Measurements from ENCODE around the gene FNDC3B.
"Not testable (repeated sequence)": the region's sequence is repeated elsewhere in the genome, so short reads cannot be mapped to it uniquely, and the experiment has no call there.

The FNDC3B gene

DNA sequence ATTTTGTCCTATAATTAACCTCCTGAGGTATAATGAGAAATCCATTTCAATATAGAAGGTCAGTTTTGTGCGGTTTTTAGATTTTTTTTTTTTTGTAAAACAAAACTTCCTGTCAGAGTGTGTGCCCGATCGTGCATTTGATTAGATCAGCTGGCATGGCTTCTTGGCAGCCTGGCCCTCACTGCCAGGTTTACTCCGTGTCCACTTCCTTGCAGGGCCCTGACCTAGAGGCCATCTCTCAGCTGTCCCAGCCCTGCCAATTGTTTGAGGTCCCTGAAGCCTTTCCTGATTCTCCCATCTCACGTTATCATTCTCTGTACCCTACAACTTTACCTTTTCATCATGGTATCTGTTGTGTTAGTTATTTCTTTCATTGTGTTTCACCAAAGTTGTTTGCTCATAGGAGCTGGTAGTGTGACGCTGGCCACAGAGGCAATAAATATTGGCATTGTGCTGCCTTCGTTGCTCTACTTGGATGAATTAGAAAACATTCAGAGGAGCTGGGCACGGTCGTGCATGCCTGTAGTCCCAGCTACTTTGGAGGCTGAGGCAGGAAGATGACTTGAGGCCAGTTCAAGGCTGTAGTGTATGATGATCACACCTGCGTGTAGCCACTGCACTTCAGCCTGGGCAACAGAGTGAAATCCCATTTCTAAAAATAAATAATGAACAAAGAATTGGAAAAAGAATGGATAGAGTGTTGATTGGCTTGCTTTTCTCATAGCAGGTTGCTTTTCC, 206.9 kb downstream of the FNDC3B start:
- DNase-seq = no peak

DNA sequence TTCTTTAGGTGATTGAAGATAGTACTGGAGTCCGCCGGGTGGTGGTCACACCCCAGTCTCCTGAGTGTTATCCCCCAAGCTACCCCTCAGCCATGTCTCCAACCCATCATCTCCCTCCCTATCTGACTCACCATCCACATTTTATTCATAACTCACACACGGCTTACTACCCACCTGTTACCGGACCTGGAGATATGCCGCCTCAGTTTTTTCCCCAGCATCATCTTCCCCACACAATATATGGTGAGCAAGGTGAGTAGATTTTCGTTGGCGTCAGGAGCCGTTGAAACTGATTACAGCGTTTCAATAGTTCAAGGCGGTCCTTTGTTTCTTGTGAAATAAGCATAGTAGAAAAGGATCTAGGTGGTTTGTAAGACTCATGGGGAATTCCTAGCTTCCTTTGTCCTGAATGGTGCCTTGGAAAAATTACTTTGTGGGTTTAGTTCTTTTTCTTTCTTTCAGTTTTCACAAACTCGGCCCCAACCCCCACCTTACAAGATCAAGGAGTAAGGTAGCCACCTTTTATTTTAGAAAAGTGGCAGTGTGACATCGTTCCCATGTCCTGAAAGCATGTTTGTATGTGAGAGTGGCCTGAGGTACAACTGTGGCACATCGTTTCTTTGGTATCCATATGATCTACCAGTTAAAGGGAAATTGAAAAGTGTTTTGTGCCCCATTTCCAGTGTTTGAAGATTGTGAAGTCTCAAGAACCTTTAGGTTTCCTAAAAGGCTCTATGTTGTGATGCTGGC, 208.3 kb downstream of the FNDC3B start:
- DNase-seq = no peak

DNA sequence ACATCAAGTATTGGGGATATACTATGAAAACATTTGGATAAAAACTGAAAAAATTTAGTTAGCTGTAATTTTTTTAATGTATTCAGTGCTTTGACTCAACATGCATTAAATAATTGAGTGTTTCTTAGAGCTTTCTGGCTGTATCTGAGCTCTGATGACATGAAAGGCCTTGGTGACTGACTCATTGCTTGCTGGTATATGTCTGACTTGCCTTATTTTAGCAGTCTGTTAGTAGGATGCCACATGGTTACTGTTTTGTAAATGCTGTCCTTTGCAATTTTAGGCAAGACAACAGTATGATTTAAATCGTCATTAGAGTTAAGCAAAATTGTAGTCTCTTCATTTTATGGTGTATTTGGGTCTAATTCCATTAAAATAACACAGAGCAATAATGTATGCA, 209.7 kb downstream of the FNDC3B start:
- DNase-seq = no peak

DNA sequence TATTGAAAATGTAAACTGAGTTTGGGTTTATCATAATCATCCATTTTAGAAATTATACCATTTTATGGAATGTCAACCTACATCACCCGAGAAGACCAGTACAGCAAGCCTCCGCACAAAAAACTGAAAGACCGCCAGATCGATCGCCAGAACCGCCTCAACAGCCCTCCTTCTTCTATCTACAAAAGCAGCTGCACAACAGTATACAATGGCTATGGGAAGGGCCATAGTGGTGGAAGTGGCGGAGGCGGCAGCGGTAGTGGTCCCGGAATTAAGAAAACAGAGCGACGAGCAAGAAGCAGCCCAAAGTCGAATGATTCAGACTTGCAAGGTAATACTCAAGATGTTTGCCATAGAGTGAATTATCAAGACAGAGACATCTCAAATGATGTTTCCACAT, 211.8 kb downstream of the FNDC3B start:
- DNase-seq = no peak

DNA sequence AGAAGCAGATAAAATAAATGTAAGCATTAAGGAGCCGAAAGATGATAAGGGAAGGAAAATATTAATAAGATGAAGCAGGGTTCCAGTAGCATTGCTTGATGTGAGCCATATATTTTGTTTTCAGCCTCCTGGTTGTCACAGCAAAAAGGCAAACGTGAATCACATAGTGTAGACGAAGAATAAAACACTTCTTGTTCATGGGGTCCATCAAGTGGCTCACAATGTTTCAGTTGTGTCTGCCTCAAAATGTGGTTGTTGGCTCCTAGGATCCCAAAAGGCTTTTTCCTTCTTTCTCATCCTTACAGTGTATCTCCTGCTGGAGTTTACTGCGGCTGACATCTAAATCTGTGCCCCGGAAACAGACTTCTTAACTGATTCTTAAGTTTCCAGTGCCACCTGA, 213.8 kb downstream of the FNDC3B start:
- no peak for DNase-seq

DNA sequence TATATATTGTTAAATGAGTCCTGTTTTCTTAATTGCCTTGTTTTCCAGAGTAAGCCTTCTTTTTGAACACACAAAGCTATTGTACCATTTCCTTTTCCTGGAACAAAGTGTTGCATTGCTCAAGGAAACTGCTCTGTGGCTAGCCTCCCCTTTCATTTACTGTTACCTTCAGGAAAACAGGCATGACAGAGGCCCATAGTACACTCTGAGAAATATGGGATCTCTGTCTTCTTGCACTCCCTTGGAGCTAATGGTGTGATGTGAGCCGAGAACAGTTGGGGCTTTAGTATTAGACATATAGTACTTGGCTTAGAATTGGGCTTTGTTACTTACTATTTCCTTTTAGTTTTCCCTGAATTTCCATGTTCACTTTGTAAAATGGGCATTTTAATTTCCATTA, 215.2 kb downstream of the FNDC3B start:
- no peak for DNase-seq

GRCh38 chr3:172255321-172255720, 215.9 kb downstream of the FNDC3B start:
- DNase-seq = not testable (repeated sequence)

GRCh38 chr3:172256101-172256734, 216.8 kb downstream of the FNDC3B start:
- no peak for DNase-seq

GRCh38 chr3:172257648-172258400, 218.4 kb downstream of the FNDC3B start:
- no peak for DNase-seq

GRCh38 chr3:172258624-172259023, 219.2 kb downstream of the FNDC3B start:
- no peak for DNase-seq

DNA sequence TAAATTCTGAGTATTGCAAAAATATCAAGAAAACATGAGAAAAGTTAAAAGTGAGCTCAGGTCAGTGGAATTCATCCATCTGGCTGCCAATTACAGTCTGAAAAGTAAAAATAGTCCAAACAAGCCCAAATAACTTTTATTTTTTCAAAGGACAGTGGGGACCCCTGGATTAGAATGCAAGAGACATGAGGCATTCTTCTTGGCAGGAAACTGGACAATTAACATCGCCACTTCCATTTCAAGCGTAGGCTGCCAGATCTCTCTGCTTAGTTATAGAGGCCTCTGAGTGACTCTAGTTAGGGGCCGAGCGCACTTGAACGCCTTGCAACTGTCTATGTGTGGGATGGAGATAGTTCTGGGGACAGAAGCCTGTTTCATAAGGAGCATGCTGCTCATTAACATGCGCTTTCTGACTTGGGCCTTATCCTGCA, 219.7 kb downstream of the FNDC3B start:
- no peak for DNase-seq

- no peak for DNase-seq
These were observed 220.4 kb downstream of the FNDC3B start for GRCh38 chr3:172259726-172260248.

GRCh38 chr3:172260381-172260780, 221.0 kb downstream of the FNDC3B start:
- no peak for DNase-seq

GRCh38 chr3:172261054-172261453, 221.7 kb downstream of the FNDC3B start:
- no peak for DNase-seq

- DNase-seq = no peak
These were observed 223.7 kb downstream of the FNDC3B start for GRCh38 chr3:172262991-172263608.

DNA sequence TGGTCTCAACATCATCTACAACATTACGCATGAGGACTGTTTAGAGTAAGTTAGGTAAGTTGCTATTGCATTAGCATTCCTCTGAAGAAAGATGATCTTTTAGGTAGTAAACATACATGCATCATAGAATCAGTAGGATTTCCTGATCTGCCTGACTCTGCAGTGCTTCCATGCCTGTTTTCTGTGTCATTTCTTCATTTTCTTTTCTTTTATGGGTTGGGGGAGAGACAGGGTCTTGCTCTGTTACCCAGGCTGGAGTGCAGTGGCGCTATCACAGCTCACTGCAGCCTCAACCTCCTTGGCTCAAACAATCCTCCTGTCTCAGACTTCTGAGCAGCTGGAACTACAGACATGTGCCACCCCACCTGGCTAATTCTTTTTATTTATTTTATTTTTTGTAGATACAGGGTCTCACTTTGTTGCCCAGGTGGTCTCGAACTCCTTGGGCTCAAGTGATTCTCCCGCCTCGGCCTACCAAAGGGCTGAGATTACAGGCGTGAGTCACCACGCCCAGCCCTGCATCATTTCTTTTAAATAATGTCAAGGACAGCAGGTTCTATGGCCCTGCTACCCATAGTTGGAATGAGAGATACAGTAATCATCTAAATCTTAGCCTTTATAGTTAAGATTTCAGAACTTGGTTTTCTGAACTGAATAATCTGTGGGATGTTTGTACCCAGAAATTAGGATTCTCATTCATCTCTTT, 224.6 kb downstream of the FNDC3B start:
- DNase-seq = no peak

DNA sequence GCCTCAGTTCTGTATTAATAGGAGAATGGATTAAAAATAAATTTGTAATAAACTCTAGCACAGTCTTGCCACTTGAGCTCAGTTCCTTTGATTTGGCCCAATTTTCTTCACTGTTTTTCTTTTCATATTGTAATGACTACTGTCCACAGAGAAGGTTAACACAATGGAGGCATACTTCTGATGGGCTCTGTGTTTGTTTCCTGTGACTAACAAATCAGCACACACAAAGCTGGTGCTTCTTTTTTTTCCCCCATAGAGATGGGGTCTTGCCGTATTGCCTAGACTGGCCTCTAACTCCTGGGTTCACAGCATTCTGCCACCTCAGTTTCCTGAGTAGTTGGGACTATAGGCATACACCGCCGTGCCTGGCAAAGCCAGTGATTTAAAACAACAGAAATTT, 226.7 kb downstream of the FNDC3B start:
- DNase-seq = no peak

DNA sequence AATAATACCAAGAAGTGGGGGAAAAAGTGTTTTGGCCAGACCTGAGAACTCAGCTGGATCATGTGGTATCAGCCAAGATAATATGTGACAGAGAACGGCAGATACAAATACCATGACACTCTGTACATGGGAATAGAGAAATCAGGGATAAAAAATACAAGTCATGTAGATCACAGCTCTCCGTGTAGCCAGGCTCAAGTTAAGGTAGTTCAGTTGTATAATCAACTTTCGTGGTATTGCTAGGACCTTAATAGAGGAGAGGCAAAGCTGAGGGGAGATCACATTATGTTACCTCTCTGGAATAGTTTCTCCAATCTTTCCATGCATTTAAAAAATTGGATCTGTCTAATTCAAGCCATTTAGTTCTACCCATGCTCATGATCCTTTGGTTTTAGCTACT, 229.0 kb downstream of the FNDC3B start:
- no peak for DNase-seq

DNA sequence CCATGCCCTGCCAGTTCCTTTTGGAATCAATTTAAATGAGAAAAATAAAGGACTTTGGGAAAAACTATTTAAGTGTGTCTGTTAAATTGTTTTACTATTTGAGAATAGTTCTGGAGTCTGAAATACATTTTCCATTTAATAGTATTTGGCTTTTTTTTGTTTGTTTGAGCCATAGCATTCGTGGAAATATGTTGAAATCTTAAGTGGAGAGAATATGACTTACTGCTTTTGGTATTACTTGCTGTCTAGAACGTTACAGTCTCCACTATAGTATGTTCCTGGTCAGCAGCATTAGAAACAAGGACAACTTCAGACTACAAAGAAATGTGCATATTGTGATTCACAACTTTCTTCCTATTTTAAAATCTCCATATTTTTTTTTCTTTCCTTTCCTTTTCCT, 229.5 kb downstream of the FNDC3B start:
- no peak for DNase-seq

- no peak for DNase-seq
These were observed 231.3 kb downstream of the FNDC3B start for GRCh38 chr3:172270557-172271166.

GRCh38 chr3:172271386-172271976, 232.1 kb downstream of the FNDC3B start:
- DNase-seq = no peak
